ENCODE measurements around the gene RPL28.

The RPL28 gene

DNA sequence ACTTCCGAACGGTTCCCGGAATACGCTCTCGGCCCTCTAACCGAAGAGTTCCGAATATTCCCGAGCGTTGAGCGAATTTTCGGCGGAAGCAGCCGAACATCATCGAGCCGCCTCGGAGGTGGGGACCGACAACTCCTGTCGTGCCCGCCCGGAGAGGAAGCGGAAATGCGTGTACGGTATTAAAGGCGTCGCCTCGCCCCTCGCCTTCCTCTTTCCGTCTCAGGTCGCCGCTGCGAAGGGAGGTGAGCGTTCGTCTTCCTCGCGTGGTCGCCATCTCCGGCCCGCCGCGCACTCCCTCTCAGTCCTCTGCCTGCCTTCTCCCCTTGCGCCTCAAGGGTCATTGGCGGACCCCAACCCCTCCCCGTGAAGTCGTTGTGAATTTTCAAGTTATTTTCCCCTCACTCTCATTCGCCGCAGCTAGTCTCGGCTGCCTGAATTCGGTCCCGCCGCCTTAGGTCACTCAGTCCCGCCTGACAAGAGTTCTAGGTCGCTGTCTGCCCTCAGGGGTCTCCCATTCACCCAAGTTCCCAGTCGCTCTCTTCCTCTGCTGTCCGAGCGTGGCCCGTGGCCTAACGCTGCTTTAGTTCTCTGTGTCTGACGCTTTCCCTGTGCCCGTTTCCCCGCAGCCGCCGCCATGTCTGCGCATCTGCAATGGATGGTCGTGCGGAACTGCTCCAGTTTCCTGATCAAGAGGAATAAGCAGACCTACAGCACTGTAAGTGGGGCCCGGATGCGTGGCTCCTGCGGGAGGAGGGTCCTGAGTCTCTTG is at the start of gene RPL28:
Gene RPL28, plus strand, starts transcription at position 209 of the 769 bp plus-strand sequence. Its CDS starts 426 bp downstream, at position 635.
- DNase-seq (ENCODE audit: low read depth, low spot score), result peak; percentile 88

DNA sequence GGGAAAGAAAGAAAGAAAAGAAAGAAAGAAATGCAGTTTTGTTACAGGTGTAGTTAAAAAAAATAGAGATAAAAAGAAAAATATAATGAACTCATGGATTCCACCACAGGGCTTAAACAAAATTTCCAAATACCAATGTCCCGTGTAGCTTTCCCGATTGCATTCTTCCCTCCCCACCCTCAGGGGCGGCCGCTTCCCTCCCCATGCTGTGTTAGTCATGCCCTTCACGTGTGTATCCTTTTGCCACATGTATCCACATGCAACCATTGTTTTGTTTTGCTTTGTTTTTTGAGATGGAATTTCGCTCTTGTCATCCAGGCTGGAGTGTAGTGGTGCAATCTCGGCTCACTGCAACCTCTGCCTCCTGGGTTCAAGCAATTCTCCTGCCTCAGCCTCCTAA is 49.6 kb upstream of the RPL28 start:
- DNase-seq (ENCODE audit: low read depth, low spot score), result no peak

DNA sequence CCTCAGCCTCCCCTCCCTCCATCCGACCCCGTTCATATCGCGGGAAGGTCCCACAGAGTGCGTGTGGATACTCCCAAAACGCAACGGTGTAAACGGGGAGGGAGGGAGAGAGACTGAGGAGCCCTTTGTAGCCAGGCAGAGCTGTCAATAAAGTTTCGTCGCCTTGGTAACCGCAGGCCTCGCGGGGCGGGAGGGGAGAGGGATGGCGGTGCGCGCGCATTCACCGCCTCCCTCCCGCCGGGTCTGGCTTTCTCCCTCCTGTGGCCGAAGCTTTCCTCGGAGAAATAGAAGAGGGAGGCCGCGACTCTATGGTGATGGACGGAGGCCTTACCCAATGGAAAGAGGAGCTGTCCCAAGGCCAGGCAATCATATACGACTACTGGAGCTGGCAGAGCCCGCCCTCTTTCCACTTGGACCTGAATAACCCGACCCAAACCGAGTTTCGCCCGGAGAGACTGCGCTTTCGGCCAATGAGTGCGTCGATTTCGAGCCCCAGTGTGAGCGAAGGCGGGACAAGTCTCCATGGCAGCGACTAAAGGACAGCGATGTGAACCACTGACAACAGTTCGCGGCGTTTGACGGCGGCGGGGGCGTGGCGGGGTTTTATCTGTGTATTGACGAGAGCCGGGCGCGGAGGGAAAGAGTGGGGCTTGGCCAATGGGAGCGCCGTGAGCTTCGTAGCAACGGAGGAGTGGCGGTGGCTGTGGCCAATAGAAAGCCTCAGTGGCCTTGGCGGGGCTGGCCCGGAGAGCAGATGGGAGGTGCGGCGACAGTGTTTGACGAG is 46.4 kb upstream of the RPL28 start, which contains the start of gene KMT5C:
Gene KMT5C, plus strand, starts transcription at position 772 of the 784 bp plus-strand sequence. CDS start 2,061 bp downstream, outside the sequence.
- peak; percentile 100 for DNase-seq (ENCODE audit: low read depth, low spot score)

DNA sequence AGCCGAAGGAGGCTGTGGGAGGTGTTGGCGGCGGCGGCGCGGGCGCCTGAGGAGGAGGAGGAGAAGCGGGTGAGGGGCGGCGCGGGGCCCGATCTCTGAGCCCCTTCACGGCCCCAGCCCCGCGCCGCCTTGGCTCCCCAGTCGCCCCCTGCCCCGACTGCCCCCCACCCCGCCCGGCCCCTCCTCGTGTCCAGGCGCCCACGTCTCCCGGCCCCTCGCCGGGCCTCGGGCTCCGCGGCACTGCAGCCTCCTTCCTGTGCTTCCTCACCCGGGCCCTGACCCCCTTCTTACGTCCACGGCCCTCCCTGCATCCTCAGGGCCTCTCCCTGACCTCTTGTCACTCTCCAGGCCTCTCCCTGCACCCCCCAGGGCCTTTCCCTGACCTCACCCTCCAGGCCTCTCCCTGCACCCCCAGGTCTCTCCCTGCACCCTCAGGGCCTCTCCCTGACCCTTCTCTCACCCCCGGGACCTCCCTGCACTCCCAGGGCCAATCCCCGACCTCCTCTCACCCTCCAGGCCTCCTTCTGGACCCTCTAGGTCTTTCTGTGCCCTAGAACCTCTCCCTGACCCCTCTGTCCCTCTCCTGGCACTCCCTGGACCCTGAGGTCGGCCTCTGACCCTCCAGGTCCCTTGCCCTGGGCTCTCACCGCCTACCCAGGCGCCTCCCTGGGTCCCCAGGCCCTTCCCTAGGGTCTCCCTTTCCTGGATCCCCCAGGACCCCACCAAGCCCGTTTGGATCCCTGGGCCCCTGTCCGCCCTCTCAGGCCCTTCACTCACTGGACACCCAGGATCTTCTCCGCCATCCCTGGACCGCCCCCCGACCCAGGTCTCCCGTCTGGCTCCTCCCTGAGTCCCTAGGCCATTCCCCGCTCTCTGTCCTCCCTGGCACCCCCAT is 45.6 kb upstream of the RPL28 start:
- no peak for DNase-seq (ENCODE audit: low read depth, low spot score)

DNA sequence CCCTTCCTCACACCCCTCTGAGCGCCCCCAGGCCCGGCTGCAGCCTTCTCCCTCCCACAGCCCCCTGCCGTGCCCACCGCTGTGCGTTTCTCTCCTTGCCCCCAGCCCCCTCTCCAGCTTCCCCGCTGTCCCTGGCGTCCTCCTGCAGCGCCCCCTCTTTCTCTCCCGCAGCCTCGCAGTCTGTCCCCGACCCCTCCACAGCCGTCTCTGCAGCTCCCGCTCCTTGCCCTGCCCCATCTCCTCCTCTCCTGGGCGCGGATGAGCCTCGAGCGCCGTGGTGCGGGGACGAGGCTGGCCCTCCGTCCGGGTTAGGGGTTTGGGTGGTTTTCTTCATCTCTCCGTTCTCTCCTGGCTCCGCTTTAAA is 45.0 kb upstream of the RPL28 start:
- no peak for DNase-seq (ENCODE audit: low read depth, low spot score)

DNA sequence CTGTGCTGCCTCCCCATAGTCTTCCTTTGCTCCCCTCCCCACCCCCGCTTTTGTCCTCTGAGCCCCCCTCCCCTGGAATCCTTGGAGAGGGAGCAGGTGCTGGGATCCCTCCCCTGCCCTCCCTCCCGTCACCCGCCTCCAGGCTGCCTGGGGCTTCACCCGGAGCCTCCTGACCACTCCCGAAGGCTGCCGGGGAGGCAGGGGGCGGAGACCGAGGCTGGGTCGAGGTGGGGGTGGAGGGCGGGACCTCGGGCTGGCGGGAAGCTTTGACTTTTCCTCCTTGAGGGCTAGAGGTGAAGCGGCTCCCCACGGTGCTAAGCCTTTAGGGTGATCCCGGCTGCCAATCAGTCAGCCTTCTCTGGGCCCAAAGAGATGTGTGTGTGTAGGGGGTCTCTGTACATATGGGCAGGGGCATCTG is 44.6 kb upstream of the RPL28 start:
- DNase-seq (ENCODE audit: low read depth, low spot score), result no peak

DNA sequence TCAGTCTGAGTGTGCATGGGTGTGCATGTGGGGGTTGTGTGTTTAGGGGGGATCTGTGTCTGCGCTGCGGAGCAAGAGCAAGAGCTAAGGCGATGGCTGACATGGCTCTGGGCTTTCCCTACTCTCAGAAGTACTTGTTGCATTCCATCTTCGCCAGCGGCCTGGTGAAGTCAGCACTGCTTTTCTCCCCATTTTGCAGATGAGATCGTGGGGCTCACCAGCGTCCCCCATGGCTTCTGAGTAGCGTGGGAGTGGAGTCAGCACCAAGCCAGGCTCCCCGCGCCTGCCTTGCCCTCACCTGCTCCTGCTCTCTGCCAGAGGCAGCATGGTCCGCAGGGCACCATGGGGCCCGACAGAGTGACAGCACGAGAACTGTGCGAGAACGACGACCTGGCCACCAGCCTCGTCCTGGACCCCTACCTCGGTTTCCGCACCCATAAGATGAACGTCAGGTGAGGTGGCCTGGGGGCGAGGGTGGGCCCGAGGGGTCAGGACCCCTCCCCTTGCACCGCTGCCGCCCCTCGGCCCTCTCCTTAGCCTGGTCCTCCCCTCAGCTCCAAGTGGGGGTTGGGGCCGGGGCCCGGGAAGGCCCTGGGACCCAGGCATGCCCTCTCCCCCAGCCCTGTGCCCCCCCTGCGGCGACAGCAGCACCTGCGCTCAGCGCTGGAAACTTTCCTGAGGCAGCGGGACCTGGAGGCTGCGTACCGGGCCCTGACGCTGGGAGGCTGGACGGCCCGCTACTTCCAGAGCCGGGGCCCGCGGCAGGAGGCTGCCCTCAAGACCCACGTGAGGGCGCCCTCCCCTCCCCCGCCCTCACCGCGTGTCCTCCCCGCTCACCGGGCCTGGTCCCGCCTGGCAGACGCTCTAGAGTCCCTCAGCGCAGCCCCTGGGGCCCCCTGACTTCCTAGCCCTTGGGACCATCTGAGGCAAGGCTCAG is 43.9 kb upstream of the RPL28 start:
- DNase-seq (ENCODE audit: low read depth, low spot score), result no peak

DNA sequence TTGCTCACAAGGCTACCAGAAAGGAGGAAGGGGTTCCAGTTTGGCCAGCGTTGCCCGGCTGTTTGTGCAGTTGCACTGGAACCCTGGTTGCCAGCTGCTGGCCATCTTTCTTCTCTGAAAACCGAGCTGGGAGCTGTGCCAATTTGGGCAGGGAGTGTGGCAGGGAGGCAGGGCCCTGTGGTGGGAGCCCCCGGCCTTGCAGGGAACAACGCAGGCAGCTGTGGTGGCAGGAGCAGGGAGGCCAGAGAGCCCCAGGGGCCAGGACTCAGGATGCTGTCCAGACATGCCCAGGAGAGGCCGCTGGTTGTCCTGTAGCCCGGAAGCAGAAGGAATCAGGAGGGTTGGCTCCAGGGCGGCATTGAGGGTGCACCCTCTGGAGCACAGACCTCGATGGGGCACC is 41.3 kb upstream of the RPL28 start:
- DNase-seq (ENCODE audit: low read depth, low spot score), result no peak

DNA sequence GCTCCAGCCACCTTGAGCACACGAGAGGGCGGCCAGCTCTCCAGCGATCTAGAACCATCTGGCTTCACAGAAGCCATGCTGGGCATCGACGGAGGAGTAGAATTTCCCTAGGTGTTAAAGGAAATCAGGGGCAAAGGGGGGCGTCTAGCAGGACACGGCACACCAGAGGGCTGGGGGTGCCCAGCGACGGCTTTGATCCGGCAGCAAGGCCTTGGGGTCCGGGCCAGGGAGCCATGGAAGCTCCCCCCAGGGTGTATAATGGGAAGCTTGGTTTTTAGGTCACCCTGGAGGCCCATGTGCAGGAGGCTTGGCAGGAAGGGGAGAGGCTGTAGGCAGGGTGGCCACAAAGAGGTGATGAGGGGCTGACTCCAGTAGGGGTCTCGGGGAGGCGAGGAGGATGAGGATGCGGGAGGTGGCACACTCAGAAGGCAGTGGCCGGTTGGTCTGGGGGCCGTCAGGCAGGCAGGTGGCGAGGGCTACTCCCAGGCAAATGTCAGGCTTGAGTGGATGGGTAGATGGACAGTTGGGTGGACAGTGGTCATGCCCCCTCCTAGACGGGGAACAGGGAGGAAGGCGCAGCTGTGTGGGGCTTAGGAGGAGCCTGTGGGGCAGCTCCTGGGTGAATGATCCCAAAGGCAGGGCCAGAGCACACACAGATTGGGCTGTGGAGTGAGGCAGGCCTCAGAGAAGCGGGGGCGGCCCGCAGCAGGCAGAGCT is 40.5 kb upstream of the RPL28 start:
- DNase-seq (ENCODE audit: low read depth, low spot score), result no peak

DNA sequence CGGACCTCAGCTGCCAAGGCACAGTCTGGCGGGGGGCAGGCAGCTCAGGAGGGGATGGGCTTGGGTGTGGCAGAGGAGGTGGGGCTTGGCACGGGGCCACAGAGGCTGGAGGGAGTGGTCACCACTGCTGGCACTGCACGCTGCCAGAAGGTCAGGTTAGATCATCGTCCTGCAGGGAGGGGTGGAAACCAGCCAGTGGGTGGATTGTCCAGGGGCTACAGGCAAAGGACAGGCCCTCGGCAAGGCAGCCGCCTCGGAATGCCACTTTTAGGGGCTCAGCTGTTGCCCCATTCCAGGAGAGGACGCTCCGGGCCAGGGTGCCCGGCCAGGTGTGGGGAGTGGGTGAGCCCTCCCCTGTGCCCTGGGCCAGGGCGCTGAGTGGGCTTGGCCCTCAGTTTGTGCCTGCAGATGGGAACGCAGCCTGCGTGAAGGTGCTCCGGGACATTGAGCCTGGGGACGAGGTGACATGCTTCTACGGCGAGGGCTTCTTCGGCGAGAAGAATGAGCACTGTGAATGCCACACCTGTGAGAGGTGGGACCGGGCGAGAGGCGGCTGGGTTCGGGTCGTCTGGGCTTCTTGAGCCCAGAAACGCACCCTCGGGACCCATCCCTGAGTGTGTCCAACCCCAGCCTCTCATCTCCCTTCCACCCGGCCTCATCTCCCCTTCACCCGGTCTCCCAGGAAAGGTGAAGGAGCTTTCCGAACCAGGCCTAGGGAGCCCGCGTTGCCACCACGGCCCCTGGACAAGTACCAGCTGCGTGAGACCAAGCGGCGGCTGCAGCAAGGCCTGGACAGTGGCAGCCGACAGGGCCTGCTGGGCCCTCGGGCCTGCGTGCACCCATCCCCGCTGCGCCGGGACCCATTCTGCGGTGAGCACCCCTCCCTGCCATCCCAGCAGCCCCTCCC is 39.7 kb upstream of the RPL28 start:
- DNase-seq (ENCODE audit: low read depth, low spot score), result no peak

DNA sequence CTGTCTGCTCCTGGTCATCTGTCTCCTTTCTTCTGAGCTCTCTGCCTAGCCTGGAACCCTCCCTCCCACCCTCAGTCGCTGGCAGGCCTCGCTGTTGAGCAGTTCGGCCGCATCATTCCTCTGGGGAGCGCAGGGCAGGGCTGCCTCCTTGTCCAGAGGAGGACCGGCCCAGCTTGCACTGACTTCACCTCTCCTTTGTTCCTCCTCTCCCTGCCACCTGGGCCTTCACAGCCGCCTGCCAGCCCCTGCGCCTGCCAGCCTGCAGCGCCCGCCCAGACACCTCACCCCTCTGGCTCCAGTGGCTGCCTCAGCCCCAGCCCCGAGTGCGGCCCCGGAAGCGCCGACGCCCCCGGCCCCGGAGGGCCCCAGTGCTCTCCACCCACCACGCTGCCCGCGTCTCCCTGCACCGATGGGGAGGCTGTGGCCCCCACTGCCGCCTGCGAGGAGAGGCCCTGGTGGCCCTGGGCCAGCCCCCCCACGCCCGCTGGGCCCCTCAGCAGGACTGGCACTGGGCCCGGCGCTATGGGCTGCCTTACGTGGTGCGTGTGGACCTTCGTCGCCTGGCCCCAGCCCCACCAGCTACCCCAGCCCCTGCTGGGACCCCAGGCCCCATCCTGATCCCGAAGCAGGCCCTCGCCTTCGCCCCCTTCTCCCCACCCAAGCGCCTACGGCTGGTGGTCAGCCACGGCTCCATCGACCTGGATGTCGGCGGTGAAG is 38.8 kb upstream of the RPL28 start:
- no peak for DNase-seq (ENCODE audit: low read depth, low spot score)

DNA sequence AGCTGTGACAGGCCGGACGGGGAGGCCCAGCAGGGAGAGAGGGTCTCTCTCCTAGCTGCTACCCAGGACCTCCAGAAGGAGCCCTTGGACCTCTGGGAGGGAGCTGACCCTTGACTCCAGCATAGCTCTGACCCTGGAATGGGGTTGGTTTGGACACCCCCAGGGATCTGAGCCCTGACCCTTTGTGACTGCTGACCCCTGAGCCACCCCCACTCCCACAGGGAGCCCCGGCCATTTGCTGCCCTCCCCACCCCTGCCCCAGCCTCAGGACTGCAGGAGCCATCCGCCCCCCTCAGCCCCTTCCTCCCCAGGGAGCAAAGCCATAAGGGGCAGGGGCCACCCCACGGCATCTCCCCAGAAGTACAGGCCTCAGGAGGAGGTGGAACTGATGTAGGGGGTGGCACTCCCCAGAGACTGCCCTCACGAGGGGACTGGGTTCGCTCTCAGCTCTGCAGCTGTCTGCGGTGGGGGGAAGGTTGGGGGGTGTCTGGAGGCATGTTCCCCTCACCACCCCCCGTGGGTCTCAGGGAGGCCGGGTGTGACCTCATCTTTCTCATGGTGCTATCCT is 38.2 kb upstream of the RPL28 start:
- DNase-seq (ENCODE audit: low read depth, low spot score), result no peak

DNA sequence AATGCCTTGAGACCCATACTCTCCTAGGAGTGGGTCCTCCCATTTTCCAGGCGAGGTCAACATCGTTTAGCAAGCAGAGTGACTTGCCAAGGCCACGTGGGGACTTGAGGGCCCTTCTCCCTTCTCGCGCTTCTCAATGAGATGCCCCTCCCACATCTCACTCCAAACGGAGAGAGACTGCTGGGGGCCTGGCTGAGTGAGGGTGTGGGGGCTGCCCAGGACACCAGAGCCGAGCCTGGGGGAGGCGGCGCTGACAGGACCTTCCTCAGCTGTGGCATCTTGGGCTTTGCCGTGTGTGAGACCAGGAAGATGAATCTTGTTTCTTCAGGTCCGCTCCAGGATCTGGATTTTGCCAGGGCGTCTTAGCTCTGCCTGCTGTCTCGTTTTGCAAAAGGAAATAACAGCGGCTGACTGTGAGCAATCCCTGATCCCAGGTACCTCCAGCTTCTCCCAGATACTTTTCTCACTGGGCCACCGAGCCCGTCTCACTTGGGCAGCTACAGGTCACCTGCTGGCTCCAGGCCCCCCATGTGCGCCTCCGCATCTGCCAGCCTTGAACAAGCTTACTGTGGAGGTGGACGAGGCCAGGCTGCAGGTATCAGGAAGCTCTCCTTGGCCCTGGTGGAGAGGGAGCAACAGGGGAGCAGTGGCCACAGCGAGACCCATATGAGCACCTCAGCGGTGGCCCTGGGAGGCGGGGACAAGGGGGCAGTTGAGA is 37.3 kb upstream of the RPL28 start:
- no peak for DNase-seq (ENCODE audit: low read depth, low spot score)

DNA sequence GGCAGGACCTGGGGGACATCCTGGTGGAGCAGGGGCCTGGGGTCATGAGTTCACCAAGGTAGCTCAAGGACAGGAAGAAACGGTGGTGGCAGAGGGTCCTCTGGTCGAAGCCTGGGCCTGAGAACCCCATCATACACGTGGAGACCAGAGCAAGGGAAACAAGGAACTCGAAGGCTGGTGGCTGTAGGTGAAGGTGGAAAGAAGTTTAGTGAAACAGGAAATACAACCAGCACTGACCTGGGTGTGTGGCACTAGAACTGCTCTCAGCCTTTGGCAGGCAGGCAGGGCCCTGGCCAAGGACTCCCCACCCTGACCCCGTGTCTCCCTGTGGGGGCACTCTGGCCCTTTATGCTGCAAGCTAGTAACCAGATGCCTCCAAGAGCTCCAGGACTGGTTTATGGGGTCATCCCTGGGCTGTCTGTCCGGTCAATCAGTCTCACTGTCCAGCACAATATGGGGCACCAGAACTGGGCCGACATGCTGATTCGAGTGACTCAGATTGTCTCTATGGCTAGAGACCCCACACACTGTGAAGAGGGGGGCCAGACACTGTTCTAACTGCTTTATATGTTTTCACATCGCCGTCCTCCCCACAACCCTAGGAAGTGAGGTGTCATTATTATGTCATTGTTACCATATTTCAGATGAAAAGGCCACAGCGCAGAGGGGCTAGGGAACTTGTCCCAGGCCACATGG is 35.0 kb upstream of the RPL28 start:
- no peak for DNase-seq (ENCODE audit: low read depth, low spot score)

DNA sequence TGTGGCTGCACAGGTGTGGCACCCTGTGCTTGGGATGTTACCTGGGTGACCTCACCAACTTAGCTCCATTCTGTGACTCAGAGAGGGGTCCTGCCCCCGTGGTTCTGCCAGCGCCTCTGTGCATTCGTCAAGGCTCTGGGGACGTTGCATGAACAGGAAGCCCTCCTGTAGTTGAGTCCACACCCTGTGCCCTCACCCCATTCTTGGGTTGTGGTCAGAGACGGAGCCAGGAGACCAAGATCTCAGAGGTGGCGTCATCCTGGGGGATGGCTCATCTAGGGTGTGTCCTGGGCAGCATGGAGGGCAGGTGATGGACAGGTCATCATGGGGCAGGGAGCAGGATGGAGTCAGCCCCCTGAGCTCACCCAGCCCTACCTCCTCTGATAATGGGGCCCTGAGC is 33.7 kb upstream of the RPL28 start:
- no peak for DNase-seq (ENCODE audit: low read depth, low spot score)

DNA sequence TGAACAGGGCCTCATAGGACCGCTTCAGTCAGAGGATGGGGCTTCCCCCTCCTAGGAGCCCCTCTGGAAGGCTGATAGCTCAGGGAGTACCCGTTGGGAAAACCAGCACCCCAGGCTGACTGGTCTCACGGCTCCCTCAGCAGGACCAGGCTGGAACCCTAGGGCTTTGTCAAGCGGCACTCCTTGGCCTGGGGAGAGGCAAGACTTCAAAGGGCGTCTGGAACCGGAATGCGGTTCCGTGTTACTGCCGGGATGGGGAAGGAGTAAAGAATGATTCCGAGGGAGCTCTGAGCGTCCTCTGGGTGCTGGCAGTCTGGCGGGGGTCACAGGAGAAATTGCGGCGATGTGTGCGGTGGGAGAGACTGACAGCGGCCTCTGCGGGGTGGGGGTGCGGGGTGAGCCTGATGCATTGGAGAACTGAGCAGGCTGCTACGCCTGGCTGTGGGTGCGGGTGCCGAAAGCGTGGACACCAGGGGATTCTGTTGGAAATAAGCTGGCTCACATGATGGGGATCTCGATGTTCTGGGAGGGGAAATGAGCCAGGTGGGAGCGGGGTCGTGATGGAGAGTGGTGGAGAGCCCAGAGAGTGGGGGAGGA is 33.1 kb upstream of the RPL28 start:
- no peak for DNase-seq (ENCODE audit: low read depth, low spot score)

All from iPS DF 19.7 (cell line).